Spinal cord (tissue), 10 donors: ENCODE results near the gene FGFR2. TPM values are rescaled to one million over a fixed set of nuclear protein-coding genes. Genes with fewer than 3 reads are reported as not detected.

Experiments used
- DNase-seq, 6 donors: peaks; one replicate each; pipeline versions ENCODE4 v3.0.0 to v3.0.0-alpha.2; 2013 to 2015; ENCODE audit warnings: low spot score in 6 of 6, low read depth in 4 of 6
- H3K27ac ChIP-seq: one replicate; pipeline ENCODE4 v1.5.1; 2013; ENCODE audit warnings: low read depth, low read length, control low read depth
- H3K27me3 ChIP-seq: one replicate; pipeline ENCODE4 v1.6.1; 2013; ENCODE audit warnings: low read length; ENCODE audit not compliant: control insufficient read depth, insufficient read depth
- H3K36me3 ChIP-seq: one replicate; pipeline ENCODE4 v1.6.1; 2013; ENCODE audit warnings: low read length; ENCODE audit not compliant: control insufficient read depth, insufficient read depth
- H3K4me1 ChIP-seq: one replicate; pipeline ENCODE4 v1.6.1; 2013; ENCODE audit warnings: low read length; ENCODE audit not compliant: control insufficient read depth, insufficient read depth
- H3K4me3 ChIP-seq: one replicate; pipeline ENCODE4 v1.5.1; 2013; ENCODE audit warnings: low read depth, low read length, control low read depth
- H3K9me3 ChIP-seq: one replicate; pipeline ENCODE4 v1.6.1; 2013; ENCODE audit warnings: low read length; ENCODE audit not compliant: control insufficient read depth, insufficient read depth
- WGBS: methylation state at CpG from one replicate; pipeline ENCODE4 v1.1.5; 2013; ENCODE audit warnings: missing lambda C conversion rate; ENCODE audit not compliant: insufficient coverage; 5-methylcytosine and 5-hydroxymethylcytosine counted together
- polyA plus RNA-seq, 2 donors: library from polyadenylated mRNA; unstranded; fragments of 120-200 nt; gene quantifications; one replicate each; pipeline ENCODE4 v1.2.1, GENCODE V29; 2013; ENCODE audit not compliant: insufficient read length in 2 of 2
- total RNA-seq, 2 donors: library from RNA; depleted of rRNA in 1 of 2; stranded (reverse); fragments of 120-200 nt in 1 of 2; fragments of >200 nt in 1 of 2; gene quantifications; one replicate each; pipeline versions ENCODE4 v1.2.3 to v1.2.4, GENCODE V29; 2013 to 2014
- donor health status: healthy.

Gene FGFR2
- total and polyA plus RNA-seq, 4 donors: 80.7 to 163 (median 102) TPM

DNA sequence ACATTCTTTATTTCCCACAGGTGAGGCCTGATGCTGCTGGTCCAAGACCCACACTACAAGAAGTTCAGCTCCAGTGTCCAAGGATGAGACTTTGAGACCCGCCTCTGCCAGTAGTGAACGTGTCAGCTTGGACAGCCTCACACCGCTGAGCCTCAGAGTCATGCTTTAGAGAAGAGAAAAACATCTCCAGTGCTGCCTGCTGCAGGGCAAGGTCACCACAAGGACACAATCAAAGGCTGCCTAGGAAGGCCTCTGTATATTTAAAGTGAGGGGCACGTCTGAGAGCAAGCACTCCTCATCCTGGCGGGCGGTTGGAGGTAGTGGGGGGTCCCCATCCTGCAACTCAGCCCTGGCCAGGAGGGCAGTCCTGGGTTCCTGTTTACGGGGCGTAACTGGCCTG, 19.3 kb downstream of the FGFR2 start:
- WGBS: 69% methylated on average over 8 of the region's 8 CpGs
- peaks cover 5% of the 10 kb centered on the region for H3K27me3 ChIP-seq
- no peaks in the 10 kb centered on the region for H3K9me3 ChIP-seq
- no peak for DNase-seq
- H3K27ac ChIP-seq: no peak overlapping the region
- peaks cover 34% of the 10 kb centered on the region for H3K4me1 ChIP-seq
- H3K36me3 ChIP-seq: peaks cover 7% of the 10 kb centered on the region
- no peak overlapping the region for H3K4me3 ChIP-seq

DNA sequence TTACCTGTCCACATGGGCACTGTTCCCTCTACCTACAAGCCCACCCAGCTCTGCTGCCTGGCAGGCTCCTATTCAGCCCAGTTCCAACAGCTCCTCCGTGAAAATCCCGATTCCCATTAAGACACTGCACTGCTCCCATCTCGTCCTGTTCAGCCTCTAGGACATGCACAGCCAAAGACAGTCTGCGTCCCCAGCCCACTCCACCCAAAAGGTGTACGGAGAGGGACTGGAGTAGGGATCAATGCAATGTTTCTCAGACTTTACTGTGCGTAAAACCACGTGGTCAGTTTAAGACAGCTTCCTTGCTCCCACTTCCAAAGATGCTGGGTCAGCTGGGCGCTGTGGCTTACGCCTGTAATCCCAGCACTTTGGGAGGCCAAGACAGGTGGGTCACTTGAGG, 19.9 kb downstream of the FGFR2 start:
- peaks cover 39% of the 10 kb centered on the region for H3K4me1 ChIP-seq
- H3K27ac ChIP-seq: no peak overlapping the region
- H3K4me3 ChIP-seq: no peak overlapping the region
- 91% methylated on average over 8 of the region's 9 CpGs for WGBS
- no peaks in the 10 kb centered on the region for H3K9me3 ChIP-seq
- H3K36me3 ChIP-seq: peaks cover 7% of the 10 kb centered on the region
- H3K27me3 ChIP-seq: peaks cover 5% of the 10 kb centered on the region
- no peak for DNase-seq

DNA sequence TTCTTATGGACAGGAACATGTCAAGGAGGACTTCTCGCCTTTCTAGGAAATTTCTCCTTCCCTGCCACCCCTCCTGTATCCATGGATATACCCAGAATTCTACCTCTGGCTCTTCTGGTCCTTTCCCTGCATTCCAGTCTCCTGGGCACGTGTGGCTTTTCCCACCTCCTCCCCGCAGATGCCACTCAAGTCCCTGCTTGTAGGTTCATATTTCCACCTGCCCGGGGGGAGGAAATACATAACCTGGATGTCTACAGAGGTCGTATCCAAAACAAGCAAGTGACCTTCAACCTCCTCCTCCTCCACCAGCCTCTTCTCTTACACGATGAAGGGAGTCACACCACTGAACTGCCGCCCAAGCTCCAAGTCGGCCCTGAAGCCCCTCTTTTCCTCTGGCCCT, 20.7 kb downstream of the FGFR2 start:
- no peaks in the 10 kb centered on the region for H3K9me3 ChIP-seq
- DNase-seq: no peak
- H3K27me3 ChIP-seq: peaks cover 5% of the 10 kb centered on the region
- no peak overlapping the region for H3K27ac ChIP-seq
- 88% methylated on average over 7 of the region's 8 CpGs for WGBS
- peaks cover 7% of the 10 kb centered on the region for H3K36me3 ChIP-seq
- H3K4me1 ChIP-seq: peaks cover 39% of the 10 kb centered on the region
- H3K4me3 ChIP-seq: no peak overlapping the region

DNA sequence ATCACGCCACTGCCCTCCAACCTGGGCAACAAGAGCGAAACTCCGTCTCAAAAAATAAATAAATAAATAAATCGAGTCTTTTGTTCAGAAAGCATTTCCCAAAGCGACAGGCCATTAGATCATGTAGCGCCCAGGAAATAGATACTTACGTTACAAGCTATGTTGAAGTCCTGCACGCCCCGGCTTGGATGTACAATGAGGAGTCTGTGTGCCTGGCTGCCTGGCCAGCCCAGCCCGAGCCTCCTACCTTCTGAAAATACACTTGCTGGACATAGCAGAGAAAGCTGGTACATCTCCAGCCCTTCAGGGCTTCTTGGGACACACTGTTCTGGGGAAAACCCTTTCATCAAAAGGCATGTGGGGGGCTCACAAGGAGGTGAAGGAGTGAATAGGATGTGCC, 22.1 kb downstream of the FGFR2 start:
- 100% methylated on average over 6 of the region's 10 CpGs for WGBS

DNA sequence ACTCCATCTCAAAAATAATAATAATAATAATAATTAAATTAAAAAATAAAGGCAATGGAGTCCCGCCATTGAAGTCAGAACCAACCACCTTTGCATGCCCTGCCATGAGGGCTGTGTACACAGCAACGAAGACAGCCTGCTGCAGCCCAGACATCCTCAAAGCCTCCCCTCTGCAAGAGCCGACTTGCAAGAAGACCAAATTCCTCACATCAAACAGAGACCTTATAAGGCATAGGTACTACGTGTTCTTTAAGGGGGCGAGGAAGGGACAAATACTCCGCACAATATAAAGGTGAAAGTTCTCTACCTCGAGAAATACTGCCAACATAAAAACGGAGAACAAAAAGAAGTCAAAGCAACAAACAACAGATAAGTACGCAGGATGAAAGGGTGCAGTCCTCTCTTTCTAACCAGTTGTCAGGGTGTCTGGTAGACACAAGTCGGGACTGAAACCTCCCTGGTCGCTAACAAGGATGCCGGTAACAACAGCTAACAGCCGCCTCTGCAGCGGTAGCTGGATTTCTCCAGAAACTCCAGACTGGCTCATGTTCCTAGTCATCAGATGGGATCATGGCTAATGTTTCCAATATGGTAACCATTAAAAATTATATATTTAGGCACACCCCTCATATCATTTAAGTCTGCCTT, 23.6 kb downstream of the FGFR2 start:
- Histone ChIP-seq H3K9me3 (no peaks in the 10 kb centered on the region), H3K27me3 (no peaks in the 10 kb centered on the region), H3K27ac (no peak overlapping the region), H3K4me3 (no peak overlapping the region), H3K36me3 (no peaks in the 10 kb centered on the region), H3K4me1 (peaks cover 19% of the 10 kb centered on the region)
- 85% methylated on average over 5 of the region's 14 CpGs for WGBS
- no peak for DNase-seq

More for the DNA sequence above, 22.1 kb downstream of the FGFR2 start:
- no peak for DNase-seq
- H3K27ac ChIP-seq: no peak overlapping the region
- peaks cover 34% of the 10 kb centered on the region for H3K4me1 ChIP-seq
- peaks cover 7% of the 10 kb centered on the region for H3K36me3 ChIP-seq
- H3K4me3 ChIP-seq: no peak overlapping the region
- no peaks in the 10 kb centered on the region for H3K9me3 ChIP-seq
- peaks cover 5% of the 10 kb centered on the region for H3K27me3 ChIP-seq

DNA sequence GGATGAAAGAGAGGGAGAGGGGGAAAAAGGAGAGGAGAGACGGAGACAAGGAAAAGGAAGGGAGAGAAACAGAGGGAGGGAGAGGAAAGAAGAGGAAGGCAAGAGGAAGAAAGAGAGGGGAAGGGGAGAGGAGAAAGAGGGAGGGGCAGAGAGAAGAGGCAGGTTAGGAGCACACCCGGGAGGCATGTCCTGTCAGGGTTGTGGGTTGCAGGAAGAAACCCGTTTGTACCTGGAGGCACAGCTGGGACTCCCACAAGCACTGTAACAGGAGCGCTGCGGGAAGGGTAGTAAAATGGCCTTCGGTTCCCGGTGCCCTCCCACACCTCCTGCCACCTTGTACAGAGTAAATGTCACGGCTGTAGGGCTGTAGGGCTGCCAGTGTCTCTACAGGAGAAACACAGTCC, 24.7 kb downstream of the FGFR2 start:
- H3K9me3 ChIP-seq: no peaks in the 10 kb centered on the region

DNA sequence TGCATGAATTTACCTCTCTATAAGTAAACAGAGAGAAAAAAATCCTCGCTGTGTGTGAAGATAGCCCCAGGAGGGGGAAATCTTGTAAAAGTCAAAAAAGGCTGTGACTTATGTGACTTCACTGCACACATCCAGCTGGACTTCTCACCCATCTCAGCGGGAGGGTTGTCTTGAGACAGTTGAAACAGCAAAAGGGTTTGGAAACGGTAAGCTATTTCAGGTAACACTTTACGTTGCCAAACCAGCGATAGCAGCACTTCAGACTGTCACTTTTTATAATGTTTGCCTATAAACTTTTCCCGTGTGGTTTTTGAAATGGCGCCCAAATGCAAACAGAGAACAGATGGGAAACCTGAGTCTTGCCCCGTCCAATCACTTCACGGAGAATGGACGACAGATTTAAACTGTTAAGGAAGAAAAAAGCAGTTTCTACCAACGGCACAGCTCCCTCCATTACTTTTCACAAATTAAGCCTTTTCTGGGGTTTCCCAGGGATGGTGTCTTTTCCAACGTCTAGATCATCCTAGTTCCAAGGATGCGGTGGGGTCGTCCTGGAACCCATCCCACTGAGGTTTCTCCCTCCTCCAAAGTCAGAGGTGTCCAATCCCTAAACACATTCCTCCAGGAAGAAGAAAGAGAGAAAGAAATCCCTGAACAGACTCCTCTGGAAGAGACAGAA, 25.2 kb downstream of the FGFR2 start:
- H3K4me3 ChIP-seq: no peak overlapping the region
- H3K27ac ChIP-seq: no peak overlapping the region
- H3K36me3 ChIP-seq: no peaks in the 10 kb centered on the region
- no peaks in the 10 kb centered on the region for H3K9me3 ChIP-seq
- H3K4me1 ChIP-seq: peaks cover 9% of the 10 kb centered on the region
- DNase-seq: peak in 1 of 6 donors; percentile 63
- WGBS: 31% methylated on average over 3 of the region's 14 CpGs
- H3K27me3 ChIP-seq: no peaks in the 10 kb centered on the region

More for the DNA sequence above, 24.7 kb downstream of the FGFR2 start:
- Histone ChIP-seq H3K4me3 (no peak overlapping the region), H3K36me3 (no peaks in the 10 kb centered on the region), H3K27ac (no peak overlapping the region), H3K4me1 (peaks cover 14% of the 10 kb centered on the region), H3K27me3 (no peaks in the 10 kb centered on the region)
- DNase-seq: no peak
- 69% methylated on average over 4 of the region's 8 CpGs for WGBS

DNA sequence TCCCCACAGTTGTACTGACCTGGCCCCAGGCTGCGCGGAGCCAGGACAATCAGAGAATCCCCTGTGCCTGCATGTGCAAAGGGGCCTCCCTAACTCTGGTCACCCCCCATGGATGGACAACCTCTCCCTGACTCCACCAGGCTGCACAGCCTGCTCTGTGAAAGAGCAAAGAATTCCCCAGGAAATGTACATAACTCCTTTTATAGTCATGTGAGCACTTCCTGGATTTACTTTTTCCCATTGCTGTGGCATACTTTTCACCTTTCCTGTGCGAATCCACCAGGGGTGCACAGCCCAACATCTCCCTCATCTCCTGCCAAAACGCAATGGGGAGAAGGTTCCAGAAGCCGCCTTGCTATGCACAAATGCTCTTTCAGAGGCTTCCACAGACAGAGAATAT, 27.9 kb downstream of the FGFR2 start:
- 87% methylated on average over 3 of the region's 5 CpGs for WGBS
- Histone ChIP-seq H3K36me3 (no peaks in the 10 kb centered on the region), H3K27ac (no peak overlapping the region), H3K9me3 (no peaks in the 10 kb centered on the region), H3K27me3 (no peaks in the 10 kb centered on the region), H3K4me1 (peaks cover 15% of the 10 kb centered on the region), H3K4me3 (no peak overlapping the region)
- no peak for DNase-seq

DNA sequence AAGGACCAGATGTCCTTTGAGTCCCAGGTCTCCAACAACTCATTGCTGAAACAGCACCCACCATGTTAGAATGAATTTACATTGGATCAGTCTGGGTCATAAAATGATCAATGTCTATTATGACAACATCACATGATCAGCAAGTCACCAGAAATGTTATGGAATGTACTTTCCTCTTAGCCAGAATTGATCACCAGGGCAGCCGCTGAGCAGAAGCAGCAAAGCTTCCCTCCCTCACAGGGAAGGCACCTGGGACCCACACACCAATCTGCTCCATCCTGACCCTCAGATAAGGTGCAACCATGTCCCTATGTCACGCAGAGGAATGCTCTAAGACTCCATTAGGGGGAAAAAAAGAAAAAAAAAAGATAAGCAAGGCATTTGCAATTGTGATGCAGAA, 30.0 kb downstream of the FGFR2 start:
- Histone ChIP-seq H3K9me3 (no peaks in the 10 kb centered on the region), H3K4me3 (no peak overlapping the region), H3K27ac (no peak overlapping the region), H3K27me3 (no peaks in the 10 kb centered on the region), H3K36me3 (peaks cover 3% of the 10 kb centered on the region), H3K4me1 (peaks cover 11% of the 10 kb centered on the region)
- no peak for DNase-seq
- WGBS: 60% methylated on average over 1 of the region's 2 CpGs

DNA sequence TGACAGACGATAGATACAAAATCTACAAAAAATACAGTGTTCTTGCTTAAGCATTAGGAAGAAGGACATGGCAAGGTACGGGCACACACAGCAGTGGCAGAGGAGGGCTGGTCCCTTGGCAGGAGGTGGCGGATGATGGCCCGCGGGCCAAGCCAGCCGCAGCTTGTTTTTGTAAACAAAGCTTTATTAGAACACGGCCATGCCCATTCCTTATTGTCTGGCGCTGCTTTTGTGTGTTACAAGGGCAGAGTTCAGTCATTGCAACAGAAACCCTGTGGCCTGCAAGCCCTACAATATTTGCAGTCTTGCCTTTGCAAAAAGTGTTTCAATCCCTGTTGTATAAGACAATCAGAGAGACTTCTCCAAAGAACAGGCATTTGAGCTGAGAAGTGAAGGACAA, 30.7 kb downstream of the FGFR2 start:
- H3K9me3 ChIP-seq: no peaks in the 10 kb centered on the region
- WGBS: 61% methylated on average over 7 of the region's 8 CpGs
- no peak overlapping the region for H3K27ac ChIP-seq
- H3K36me3 ChIP-seq: peaks cover 3% of the 10 kb centered on the region
- DNase-seq: no peak
- H3K4me3 ChIP-seq: no peak overlapping the region
- H3K4me1 ChIP-seq: peaks cover 11% of the 10 kb centered on the region
- H3K27me3 ChIP-seq: no peaks in the 10 kb centered on the region
